GM19023 (cell line): ENCODE measurements around the gene CMTM2.
"Not testable (repeated sequence)": the region's sequence is repeated elsewhere in the genome, so short reads cannot be mapped to it uniquely, and the experiment has no call there.

ENCODE experiments used
- ATAC-seq: cut with Tn5 transposase; IDR thresholded peaks from one replicate; pipeline ENCODE4 v1.9.1; 2021; ENCODE audit warnings: mild to moderate bottlenecking, moderate library complexity; ENCODE audit not compliant: unreplicated experiment

The CMTM2 gene

GRCh38 chr16:66605177-66605978 lies 26.1 kb downstream of the CMTM2 start:
- ATAC-seq: peak; percentile 11

GRCh38 chr16:66605979-66606751 lies 26.9 kb downstream of the CMTM2 start:
- ATAC-seq: peak; percentile 33

DNA sequence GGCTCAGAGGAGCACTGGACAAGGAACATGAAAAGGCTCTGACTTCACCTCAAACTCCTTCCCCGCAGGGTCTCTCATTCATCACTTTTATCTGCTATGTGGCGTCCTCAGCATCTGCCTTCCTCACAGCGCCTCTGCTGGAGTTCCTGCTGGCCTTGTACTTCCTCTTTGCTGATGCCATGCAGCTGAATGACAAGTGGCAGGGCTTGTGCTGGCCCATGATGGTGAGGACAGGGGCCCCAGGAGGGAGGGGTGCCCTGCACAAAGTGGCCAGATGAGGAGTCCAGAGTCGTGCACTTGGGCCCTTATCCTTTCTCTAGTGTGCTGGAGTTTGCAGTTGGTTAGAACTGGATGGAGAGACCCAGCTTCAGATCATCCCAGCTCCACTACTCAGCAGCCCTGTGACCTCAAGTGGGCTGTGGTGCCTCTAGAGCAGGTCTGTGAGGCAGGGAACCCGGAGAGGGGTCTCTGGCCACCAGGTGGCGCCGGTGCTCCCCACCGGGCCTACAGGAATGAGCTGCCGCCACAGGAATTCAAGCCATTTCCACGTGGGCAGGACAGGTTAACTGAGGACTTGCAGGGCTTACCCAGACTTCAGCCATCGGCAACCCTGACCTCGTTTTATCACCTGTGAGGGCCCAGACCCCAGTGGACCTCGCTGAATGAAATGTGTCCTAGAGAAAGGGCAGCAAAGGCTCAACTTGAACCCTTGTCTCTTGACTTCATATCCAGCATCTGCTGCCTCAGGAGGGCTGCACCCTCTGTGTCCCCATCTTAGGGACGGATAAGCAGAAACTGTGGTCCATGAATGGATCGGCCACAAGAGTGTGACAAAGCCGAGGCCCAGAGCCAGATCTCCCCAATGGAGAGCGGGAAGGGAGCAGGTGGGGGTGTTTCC lies 29.2 kb downstream of the CMTM2 start:
- no peak for ATAC-seq

- ATAC-seq: no peak
Observed at GRCh38 chr16:66609139-66609510, 29.9 kb downstream of the CMTM2 start.

- ATAC-seq: no peak
Observed at GRCh38 chr16:66610111-66610820, 31.0 kb downstream of the CMTM2 start.

GRCh38 chr16:66611911-66612310 lies 32.6 kb downstream of the CMTM2 start:
- not testable (repeated sequence) for ATAC-seq

- no peak for ATAC-seq
Observed at GRCh38 chr16:66612422-66612821, 33.2 kb downstream of the CMTM2 start.

DNA sequence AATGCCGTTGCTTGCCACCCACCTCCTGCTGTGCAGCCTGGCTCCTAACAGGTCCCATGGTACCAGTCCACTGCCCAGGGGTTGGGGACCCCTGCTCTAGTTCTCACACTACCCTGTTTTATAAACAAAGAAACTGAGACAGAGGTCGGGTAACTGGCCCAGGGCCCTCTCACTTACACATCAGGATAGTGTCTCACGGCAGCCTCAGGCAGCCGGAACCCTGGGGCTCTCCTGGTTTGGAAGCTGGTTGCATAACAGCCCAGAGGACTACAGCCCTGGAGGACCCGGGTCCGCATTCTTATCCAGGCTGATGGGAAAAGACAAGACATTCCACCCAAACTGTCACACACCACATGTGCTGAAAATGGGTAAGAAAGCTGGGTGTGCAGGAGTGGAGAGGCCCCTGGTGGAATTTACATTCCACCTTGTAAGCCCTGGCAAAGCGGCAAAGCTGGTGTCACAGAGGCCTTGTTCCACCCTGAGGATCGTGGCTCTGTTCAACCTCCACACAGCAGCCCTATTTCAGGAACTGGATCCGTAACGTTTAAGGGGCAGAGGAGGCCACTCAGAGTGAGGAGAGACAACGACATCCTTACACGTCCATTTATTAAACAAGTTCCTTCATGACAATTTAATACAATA lies 35.0 kb downstream of the CMTM2 start:
- ATAC-seq: no peak

DNA sequence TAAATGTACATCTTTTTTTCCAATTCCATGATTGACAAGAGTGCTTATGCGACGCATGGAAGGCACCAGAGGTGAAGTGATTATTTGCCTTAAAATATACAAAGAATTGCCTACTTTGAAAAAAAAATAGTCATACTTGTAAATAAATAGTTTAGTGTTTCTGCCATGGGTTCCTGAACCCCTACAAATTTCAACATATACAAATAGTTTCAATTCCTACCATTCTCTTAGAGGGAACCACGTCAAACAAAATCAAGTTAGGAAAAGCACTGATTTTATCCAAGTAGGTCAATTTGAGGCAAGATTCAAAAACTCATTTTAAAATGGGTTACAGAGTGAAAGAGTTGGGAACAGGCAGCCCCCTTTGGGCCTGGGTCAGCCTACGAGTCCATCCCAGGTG lies 36.9 kb downstream of the CMTM2 start:
- ATAC-seq: no peak

DNA sequence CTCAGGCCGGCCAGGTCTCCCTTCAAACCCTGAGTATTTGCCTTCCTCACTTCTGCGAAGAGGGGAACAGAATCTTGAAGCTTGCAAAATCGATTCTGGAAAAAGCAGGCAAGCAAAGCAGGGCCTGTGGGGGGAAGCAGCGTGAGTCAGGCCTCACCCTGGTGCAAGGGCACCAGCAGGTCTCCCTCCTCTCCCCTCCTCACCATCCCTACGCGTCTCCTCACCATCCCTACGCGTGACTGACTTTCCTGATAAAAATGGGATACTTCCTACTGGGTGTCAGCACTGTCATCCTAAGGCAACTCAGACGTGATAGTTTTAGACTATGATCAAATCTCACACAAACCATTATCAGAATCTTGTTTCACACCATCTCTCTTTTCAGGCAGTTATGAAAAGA lies 37.3 kb downstream of the CMTM2 start:
- no peak for ATAC-seq

DNA sequence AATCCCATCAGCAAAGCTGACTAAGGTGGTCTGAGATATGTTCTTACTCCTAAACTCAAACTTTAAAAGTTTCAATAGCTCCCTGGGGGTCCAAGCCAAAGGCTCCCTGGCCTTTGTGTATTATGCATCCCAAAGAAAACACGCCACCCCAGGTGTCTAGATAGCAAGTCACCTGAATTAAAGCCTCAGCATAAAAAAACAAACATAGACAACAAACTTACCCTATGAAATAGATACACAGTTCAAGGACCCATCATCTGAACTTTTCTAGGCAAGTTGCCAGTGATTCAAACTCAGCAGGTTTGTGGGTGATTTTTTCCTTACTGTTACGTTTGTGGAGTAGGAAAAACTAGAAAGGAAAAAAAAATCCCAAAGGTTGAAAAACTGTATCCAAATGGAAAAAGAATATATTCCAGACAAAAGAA lies 37.8 kb downstream of the CMTM2 start:
- no peak for ATAC-seq

- no peak for ATAC-seq
Observed at GRCh38 chr16:66617728-66618127, 38.5 kb downstream of the CMTM2 start.

DNA sequence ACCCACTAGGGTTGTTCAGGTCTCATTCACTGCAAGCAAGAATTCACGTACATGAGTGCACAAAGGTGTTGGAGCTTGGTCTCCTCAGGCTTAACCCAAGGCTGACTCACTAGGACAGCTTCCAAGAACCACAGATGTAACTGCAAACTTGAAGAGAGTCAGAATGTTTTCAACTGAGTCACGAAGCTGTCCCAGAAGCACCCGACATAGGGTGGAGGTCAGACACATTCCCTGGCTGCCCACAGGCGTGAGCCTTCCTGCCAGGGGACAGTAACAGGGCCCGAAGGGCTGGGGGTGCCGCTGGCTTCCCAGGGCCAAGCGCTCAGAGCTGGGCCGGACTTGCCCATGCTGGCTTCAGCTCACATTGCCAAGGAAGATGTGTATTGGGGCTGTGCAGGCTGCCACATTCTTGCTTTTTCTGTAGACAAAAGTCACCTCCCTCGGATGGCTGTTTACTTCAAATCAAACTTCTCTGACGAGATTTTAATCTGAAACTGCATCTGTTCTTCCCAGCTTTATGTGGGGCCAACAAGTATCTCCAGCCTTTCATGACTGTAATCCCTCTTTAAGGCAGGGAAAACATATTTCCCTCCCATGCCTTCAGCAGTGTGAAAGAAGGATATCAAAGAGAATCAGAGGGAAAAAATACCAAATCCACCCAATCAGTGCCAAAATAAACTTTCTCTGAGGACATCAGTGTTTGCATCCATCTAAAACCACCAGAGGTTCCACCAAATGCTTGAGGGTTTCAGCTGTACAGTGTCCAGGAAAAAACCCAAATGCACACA lies 39.5 kb downstream of the CMTM2 start:
- no peak for ATAC-seq

DNA sequence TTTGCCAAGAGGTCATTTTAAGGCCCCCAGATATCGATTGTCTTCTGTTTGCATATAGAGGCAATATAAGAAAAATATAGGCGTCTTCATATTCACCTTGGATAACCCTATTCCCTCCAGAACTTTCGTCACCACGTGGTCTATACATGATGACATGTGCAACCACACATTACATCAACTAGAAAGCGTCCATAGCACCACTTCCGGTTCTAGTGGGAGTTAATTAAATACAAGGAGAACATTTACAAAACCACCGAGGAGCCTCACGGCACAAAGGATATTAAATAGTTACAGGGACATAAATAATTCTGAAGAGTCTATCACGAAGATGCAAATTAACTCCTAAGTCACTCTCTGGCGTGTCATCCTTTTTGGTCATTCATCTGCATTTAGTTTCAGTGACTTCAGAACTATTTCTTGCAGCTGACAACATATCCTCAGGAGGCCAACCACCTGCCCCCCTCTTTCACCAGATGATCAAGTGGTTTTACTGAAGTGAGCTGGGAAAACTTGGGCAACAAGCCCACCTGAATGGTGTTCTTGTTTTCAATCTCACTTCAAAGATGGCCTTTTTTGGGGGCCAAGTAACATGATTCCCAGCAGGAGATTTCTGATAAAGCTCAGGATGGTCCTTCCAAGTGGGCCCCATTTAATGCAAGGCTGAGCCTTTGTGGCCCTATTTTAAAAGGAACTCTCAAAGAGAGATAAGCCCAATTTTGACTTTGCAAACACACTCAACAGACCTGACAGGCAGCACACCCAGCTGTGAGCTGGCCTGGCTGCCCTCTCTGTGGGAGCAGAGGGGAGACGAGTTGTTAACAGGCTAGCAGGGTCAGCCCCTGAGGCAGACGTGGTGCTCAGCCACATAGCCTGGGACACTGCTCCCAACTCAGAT lies 40.5 kb downstream of the CMTM2 start:
- no peak for ATAC-seq

DNA sequence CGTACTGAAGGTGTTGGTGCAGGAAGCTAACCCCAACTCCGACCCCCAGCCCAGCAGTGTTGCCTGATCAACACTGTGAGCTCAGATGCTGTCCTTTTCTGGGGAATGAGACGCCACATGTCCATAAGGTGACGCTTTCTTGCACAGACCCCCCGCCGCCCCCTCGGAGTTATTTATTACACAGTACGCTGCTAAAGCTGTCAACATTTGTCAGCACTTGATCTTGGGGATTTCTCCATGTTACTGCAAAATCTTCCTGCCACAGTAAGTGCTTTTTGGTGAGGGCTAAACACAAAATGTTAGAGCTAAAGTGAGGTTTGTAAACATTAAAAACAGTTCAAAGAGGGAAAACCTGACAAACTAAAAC lies 41.1 kb downstream of the CMTM2 start:
- ATAC-seq: no peak

DNA sequence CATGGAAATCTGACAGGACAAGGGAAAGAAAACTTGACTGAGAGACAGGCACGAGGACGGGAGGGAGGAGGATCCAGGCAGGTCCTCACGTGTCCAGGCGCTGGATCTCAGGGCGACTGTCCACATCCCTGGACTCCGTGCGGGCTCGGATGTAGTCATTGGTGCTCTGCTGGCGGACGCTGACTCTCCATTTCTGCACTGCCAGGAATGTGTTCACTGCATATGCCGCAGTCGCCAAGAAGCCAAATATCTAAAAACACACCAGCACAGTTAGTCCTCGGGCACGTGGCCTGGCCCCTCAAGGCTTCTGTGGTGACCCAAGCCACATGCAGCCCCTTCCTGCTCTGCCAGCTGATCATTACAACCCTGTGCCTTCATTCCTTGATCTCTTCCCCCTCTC lies 42.7 kb downstream of the CMTM2 start:
- no peak for ATAC-seq

DNA sequence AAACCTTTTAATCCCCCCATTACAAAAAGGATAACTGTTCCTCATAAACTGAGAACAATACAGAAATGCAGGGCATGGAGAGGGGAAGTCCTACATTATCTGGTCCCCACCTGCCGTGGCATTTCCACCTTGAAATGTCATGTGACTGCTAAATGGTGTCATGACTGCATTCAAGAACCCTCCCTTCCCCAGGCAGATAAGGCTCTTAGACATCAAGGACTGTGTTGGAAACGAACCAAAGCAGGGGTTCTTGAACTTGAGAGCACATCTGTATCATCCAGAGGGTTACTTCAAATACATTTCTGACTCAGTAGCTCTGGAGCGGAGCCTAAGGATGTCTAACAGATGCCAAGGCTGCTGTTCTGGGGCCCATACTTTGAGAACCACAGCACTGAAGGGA lies 43.6 kb downstream of the CMTM2 start:
- no peak for ATAC-seq

DNA sequence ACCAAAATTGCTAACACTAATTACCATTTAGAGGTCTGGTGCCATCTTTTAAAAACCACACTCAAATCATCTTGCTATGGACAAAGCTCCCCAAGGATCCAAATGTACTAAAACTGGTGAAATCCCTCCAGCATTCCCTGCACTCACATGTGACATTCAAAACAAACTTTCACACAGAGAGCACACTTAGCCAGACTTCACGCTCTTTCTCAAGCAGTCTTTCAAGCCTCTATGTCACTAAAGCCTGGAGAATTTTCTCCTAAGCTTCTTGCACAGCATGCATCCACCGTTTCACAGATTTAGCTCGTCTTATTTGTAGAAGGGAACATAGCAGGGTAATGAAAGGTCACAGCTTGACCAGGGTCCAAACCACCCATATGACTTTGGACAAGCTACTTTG lies 44.5 kb downstream of the CMTM2 start:
- ATAC-seq: no peak
